DMS53 treated with DMSO at 0.1 percent for 48 hours (cell line): ENCODE measurements around the gene OXA1L.
"Not testable (repeated sequence)": the region's sequence is repeated elsewhere in the genome, so short reads cannot be mapped to it uniquely, and the experiment has no call there.

Source experiments
- DNase-seq: peaks from one replicate; lab custom pipeline; 2025; ENCODE audit not compliant: unreplicated experiment; lab: John Stamatoyannopoulos, UW

OXA1L gene

GRCh38 chr14:22768947-22769346, 2.5 kb downstream of the OXA1L start:
- DNase-seq: no peak

- no peak for DNase-seq
These were observed 2.9 kb downstream of the OXA1L start for GRCh38 chr14:22769369-22769768.

DNA sequence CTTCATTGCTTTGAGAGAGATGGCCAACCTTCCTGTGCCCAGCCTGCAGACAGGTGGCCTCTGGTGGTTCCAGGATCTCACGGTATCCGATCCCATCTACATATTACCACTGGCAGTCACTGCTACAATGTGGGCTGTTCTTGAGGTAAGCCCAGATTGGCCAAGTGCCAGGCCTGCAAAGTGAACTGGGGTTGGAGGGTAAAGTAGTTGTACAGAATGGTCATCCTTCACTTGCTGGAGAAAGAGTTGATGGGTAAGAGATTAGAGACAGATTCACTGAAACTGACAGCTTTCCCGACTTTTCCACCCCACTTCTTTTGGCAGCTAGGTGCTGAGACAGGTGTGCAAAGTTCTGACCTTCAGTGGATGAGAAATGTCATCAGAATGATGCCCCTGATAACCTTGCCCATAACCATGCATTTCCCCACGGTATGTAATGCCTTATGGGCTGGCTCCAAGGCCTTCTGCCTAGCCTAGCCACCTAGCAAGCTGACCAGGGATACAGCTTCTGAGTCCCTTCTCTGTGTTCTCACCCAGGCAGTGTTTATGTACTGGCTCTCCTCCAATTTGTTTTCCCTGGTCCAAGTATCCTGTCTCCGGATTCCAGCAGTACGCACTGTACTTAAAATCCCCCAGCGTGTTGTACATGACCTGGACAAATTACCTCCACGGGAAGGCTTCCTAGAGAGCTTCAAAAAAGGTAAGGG, 4.1 kb downstream of the OXA1L start:
- no peak for DNase-seq

DNA sequence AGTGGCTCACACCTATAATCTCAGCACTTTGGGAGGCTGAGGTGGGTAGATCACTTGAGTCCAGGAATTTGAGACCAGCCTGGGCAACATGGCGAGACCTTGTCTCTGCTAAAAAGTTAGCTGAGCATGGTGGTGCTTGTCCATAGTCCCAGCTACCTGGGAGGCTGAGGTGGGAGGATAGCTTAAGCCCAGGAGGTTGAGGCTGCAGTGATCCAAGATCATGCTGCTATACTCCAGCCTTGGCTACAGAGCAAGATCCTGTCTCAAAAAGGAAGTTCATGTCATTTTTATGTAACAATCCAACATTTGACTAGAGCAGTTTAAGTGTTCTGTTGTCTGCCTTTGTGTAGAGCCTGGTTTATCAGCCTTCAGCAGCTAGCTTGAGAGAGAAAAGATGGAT, 6.2 kb downstream of the OXA1L start:
- DNase-seq: no peak

DNA sequence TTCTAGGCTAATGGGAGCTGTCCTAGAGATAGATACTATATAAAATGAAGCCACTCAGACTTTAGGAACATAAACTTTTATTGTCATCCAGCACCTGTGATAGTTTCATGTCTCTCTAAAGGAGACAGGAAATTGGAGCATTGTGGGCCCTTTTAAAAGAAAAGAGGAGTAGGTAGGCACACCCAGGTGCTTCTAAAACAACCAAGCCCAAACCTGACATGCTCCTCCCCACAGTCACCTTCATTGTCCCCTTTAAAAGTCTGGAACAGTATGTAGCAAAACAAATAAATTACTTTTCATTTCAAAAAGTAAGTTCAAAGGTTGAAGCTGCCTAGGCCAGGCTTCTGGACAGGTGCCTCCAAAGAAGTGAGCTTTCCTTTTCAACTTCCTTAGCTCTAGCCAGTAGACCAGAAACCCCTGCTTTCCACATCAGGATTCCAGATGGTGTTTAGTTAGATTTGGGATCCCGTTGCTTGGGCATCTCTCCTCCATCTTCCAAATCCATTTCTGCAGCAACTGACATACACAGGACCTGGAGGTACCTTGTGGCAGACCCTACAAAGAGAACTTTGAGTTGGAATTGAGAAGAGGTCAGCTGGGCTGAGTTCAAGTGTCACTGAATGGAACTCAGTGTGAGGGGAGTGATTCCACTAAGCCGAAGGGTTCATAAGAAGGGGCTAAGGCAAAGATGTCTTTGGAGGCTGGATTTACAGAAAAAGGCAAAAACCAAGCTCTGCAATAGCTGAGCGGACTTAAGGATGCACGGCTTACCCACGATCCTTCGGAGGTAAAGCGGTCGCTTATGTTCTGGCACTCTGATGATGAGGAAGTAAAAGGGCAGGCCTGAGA, 6.9 kb downstream of the OXA1L start:
- no peak for DNase-seq

DNA sequence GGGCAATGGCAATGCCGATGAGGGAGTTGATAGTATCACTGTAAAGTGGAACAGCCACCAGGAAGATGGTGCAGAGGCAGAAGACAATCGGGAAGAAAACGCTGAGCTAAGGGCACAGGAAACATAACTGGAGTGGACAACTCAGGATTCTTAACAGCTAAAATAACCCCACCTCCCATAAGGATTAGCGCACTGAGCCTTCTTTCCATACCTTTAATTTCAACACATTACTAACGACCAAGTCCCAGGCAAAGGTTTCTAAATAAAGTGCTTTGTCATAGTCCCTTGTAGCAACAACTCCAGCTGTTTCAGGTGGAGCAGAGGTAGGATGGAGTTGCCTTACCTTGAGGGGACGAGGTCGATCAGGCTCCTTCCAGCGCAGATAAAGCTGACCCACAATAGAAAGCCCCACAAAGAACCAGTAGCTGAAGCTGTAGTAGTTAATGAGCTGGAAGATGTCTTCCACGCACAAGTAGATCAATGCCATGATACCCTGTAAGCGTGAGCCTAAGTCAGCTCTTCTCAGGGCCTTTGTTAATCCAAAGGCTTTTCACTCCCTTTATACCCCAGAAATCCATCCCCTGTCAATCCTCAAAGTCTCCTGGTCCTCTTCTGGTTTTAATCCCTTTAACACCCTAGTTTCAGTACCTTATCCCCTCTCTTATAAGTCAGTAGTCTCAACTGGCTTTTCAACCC, 7.7 kb downstream of the OXA1L start:
- no peak for DNase-seq

DNA sequence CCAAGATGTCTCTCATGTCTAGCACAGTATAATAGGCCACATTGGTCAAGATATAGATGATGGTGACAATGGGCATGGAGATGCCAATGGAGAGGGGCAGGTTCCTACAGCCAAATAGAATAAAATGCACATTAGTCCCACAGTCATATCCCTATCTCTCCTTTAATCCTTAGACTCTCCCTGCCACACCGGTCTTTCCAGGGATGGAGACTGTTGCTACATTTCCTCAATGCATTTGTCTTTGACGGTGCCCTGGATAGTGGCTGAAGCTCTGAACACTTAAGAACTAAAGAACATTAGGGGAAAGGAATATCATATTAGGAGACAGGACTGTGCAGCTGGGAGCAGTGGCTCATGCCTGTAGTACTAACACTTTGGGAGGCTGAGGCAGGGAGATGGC, 9.7 kb downstream of the OXA1L start:
- no peak for DNase-seq

- not testable (repeated sequence) for DNase-seq
These were observed 10.4 kb downstream of the OXA1L start for GRCh38 chr14:22776849-22777248.

- DNase-seq: no peak
These were observed 11.6 kb downstream of the OXA1L start for GRCh38 chr14:22778084-22778483.

GRCh38 chr14:22780105-22780679, 13.7 kb downstream of the OXA1L start:
- DNase-seq: no peak

- no peak for DNase-seq
These were observed 14.4 kb downstream of the OXA1L start for GRCh38 chr14:22780941-22781300.

DNA sequence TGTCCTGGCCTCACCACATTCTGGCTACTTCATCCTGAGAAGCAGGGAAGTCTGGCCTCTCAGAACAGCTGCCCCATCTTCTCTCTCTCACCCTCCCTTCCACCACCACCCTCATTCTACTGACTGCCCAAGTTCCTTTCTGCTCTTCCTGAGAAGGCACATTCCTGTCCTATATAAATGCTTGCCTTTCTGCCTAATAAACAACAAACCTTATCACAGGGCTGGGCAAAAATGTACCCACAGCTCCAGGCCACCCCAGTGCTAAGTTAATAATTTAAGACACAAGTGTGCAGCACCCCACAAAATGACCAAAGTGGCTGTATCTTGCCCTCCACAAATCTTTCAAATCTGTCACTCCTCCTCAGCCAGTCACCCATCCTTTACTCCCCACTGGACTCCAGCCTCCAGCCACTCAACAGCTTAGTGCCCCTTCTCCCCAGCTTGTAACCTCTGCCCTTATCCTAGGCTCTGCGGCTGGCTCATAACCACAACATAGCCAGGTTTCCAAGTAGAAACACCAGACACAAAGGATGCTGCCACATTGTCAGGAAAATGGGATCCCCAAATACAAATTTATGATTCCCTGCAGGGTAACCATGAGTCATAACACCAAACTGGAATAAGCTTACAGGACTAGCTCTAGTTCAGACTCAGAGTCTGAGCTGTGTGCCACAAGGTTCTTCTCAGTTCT, 15.0 kb downstream of the OXA1L start:
- no peak for DNase-seq

DNA sequence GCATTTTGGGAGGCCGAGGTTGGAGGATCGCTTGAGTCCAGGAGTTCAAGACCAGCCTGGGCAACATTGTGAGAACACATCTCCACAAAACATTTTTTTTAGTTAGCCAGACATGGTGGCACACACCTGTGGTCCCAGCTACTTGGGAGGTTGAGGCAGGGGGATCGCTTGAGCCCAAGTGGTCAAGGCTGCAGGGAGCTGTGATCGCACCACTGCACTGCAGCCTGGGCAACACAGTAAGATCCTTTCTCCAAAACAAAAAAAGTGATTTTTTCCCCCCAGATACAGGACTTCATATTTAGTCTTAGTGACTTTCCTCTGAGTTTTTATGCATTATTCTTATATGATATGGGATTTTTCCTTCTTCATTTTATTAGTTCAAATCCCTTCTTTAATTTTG, 20.2 kb downstream of the OXA1L start:
- DNase-seq: no peak

GRCh38 chr14:22791301-22791700, 24.8 kb downstream of the OXA1L start:
- DNase-seq: no peak

DNA sequence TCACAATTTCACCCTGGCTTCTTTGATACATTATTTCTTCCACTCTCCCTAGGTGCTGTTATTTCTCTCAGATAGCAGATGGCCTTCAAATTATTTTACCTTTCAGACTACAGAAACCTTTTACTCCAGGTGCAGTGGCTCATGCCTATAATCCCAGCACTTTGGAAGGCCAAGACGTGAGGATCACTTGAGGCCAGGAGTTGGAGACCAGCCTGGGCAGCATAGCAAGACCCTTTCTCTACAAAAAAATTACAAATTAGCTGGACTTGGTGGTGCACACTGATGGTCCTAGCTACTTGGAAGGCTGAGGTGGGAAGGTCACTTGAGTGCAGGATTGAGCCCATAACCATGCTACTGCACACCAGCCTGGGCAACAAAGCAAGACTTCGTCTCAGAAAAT, 25.7 kb downstream of the OXA1L start:
- no peak for DNase-seq

DNA sequence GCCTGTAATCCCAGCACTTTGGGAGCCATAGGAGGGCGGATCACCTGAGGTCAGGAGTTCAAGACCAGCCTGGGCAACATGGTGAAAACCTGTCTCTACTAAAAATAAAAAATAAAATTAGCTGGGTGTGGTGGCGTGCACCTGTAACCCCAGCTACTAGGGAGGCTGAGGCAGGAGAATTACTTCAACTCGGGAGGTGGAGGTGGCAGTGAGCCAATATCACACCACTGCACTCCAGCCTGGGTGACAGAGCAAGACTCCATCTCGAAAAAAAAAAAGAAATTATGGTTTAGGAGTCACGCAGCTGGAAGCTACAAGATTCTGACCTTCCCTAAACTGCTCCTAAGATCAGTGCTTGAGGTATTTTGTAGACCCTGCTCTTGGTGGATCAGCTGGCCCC, 27.1 kb downstream of the OXA1L start:
- DNase-seq: not testable (repeated sequence)

GRCh38 chr14:22793976-22794375, 27.5 kb downstream of the OXA1L start:
- DNase-seq: no peak

DNA sequence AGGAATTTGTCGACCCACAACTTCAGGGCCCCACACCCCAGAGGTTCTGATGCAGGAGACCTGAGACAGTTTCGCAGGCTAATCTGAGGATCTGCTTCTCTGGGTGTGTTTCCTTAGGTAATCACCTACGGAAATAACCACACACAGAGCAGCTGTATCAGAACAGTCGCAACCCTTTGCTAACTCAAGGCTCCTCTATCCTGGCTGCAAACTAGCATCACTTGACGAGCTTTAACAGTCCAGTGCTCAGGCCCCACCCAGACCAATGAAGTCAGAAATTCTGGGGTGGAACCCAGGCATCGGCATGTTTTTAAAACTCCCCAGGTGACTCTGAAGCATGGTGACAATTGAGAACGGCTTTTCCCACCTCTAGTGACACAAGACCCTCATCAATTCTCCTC, 28.1 kb downstream of the OXA1L start:
- DNase-seq: no peak

- no peak for DNase-seq
These were observed 29.7 kb downstream of the OXA1L start for GRCh38 chr14:22796087-22796707.

GRCh38 chr14:22797017-22797917, 30.8 kb downstream of the OXA1L start:
- DNase-seq: no peak
